K562 (cell line): ENCODE measurements around the gene MCF2. TPM values are rescaled to one million over a fixed set of nuclear protein-coding genes. Genes with fewer than 3 reads are reported as not detected.

Experiments
- MAFF ChIP-seq: IDR thresholded peaks from 2 replicates; pipeline ENCODE4 v1.6.1; 2012; ENCODE audit warnings: low read length, improper control_type of control experiment
- NCOA4 ChIP-seq: fragments of 450-650 bp; IDR thresholded peaks from 2 replicates; pipeline ENCODE4 v1.6.1; 2018; ENCODE audit warnings: mild to moderate bottlenecking; ENCODE audit not compliant: partially characterized antibody
- SRF ChIP-seq, 2 experiments: fragments of 250-450, 450-650 bp in 1 of 2; sonication (Bioruptor Pico) in 1 of 2; sonication (generic) in 1 of 2; formaldehyde crosslinking; IDR thresholded peaks; 2 replicates each; pipeline versions ENCODE4 v1.5.0 to v1.5.1; 2020 to 2022; ENCODE audit warnings: mild to moderate bottlenecking in 1 of 2, missing genetic modification reagents in 1 of 2
- ZNF12 ChIP-seq: sonication (generic); formaldehyde crosslinking; IDR thresholded peaks from 2 replicates; pipeline ENCODE4 v1.4.0; 2020; ENCODE audit warnings: mild to moderate bottlenecking, missing genetic modification reagents
- ZNF316 ChIP-seq: fragments of 450-650 bp; IDR thresholded peaks from 2 replicates; pipeline ENCODE4 v1.6.1; 2016
- polyA plus RNA-seq, 8 experiments: library from polyadenylated mRNA; depleted of rRNA in 4 of 8; stranded (reverse) in 5 of 8; unstranded in 3 of 8; fragments of >200 nt; fragmentation: Nextera tagmentation in 2 of 8; fragmentation: Illumina TruSeq in 1 of 8; extraction: Ambion mirVana in 2 of 8; extraction: Trizol in 1 of 8; gene quantifications; 2 replicates each; pipeline versions ENCODE4 v1.2.1 to v1.2.3, GENCODE V29; 2011 to 2014; ENCODE audit warnings: inconsistent platforms in 1 of 8, missing spikeins in 1 of 8
- total RNA-seq, 7 experiments: library from RNA; depleted of rRNA in 6 of 7; stranded (reverse); fragments of >200 nt in 6 of 7; fragmentation: Illumina TruSeq in 2 of 7; extraction: Trizol in 2 of 7; gene quantifications; 2 replicates each; pipeline versions ENCODE4 v1.2.1 to v1.2.3, GENCODE V29; 2011 to 2021; ENCODE audit warnings: low replicate concordance in 1 of 7
- TF ChIP-seq, protein P1 (sequence below), 2 experiments: fragments of 450-650 bp in 1 of 2; sonication (generic) in 1 of 2; formaldehyde crosslinking in 1 of 2; IDR thresholded peaks; 2 replicates each; pipeline versions ENCODE4 v1.7.1 to v1.9.0; 2016 to 2022; ENCODE audit warnings: inconsistent platforms in 1 of 2, mild to moderate bottlenecking in 1 of 2, missing genetic modification reagents in 1 of 2
- TF ChIP-seq, protein P2 (sequence below): fragments of 450-650 bp; IDR thresholded peaks from 2 replicates; pipeline ENCODE4 v1.7.1; 2018; ENCODE audit warnings: mild to moderate bottlenecking, low read depth; ENCODE audit not compliant: partially characterized antibody

MCF2 gene
- total and polyA plus RNA-seq, 9 of the 15 experiments (the other 6 are each of a cell fraction or from before 2014, with no cell fraction given): 0.03 to 0.78 (median 0.08) TPM; not detected in 3

DNA sequence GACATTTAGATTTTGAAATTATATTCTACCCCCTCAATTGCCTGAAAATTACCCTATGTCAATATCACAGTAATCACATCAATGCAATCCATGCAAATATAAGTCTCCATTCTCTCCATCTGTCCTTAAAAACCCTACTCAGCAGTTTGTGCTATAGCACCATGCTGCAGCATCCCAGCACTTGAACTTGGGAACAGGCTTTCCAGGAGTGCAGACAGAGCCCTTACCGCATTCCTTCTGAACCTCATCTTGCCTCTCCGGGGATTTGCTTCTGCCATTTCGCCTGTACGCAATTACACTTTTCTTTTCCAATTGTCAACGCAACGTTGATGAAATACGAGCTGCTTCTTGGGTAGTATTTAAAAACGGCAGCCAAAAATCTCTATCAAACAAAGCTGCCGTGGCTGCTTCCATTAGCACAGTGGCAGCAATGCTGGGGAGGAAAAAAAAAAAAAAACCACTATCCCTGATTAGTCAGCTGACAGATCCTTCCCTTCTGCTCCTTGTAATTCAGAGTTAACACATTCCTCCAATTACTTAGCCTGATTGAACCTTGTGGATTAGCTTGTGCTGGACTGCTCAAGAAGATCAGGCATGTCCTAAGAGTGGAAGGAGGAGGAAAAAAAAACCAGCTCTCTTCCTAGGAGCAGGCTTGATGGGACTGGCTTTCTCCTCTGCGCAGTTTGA lies 65.6 kb downstream of the MCF2 start (continued):
- TF ChIP-seq, protein P1, sequence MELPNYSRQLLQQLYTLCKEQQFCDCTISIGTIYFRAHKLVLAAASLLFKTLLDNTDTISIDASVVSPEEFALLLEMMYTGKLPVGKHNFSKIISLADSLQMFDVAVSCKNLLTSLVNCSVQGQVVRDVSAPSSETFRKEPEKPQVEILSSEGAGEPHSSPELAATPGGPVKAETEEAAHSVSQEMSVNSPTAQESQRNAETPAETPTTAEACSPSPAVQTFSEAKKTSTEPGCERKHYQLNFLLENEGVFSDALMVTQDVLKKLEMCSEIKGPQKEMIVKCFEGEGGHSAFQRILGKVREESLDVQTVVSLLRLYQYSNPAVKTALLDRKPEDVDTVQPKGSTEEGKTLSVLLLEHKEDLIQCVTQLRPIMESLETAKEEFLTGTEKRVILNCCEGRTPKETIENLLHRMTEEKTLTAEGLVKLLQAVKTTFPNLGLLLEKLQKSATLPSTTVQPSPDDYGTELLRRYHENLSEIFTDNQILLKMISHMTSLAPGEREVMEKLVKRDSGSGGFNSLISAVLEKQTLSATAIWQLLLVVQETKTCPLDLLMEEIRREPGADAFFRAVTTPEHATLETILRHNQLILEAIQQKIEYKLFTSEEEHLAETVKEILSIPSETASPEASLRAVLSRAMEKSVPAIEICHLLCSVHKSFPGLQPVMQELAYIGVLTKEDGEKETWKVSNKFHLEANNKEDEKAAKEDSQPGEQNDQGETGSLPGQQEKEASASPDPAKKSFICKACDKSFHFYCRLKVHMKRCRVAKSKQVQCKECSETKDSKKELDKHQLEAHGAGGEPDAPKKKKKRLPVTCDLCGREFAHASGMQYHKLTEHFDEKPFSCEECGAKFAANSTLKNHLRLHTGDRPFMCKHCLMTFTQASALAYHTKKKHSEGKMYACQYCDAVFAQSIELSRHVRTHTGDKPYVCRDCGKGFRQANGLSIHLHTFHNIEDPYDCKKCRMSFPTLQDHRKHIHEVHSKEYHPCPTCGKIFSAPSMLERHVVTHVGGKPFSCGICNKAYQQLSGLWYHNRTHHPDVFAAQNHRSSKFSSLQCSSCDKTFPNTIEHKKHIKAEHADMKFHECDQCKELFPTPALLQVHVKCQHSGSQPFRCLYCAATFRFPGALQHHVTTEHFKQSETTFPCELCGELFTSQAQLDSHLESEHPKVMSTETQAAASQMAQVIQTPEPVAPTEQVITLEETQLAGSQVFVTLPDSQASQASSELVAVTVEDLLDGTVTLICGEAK (IDR thresholded peaks at IDR 0.05): no peak
- TF ChIP-seq, protein P1 (CRISPR knock-in tag; IDR thresholded peaks at IDR 0.05): no peak
- TF ChIP-seq, protein P2, sequence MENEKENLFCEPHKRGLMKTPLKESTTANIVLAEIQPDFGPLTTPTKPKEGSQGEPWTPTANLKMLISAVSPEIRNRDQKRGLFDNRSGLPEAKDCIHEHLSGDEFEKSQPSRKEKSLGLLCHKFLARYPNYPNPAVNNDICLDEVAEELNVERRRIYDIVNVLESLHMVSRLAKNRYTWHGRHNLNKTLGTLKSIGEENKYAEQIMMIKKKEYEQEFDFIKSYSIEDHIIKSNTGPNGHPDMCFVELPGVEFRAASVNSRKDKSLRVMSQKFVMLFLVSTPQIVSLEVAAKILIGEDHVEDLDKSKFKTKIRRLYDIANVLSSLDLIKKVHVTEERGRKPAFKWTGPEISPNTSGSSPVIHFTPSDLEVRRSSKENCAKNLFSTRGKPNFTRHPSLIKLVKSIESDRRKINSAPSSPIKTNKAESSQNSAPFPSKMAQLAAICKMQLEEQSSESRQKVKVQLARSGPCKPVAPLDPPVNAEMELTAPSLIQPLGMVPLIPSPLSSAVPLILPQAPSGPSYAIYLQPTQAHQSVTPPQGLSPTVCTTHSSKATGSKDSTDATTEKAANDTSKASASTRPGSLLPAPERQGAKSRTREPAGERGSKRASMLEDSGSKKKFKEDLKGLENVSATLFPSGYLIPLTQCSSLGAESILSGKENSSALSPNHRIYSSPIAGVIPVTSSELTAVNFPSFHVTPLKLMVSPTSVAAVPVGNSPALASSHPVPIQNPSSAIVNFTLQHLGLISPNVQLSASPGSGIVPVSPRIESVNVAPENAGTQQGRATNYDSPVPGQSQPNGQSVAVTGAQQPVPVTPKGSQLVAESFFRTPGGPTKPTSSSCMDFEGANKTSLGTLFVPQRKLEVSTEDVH: no peak
- TF ChIP-seq NCOA4 (no peak), ZNF12 (CRISPR knock-in tag) (no peak), SRF (CRISPR knock-in tag; IDR thresholded peaks at IDR 0.05) (no peak), MAFF (peak; percentile 13; the same call in 1 of the 2 replicates), ZNF316 (peak; percentile 39; the same call in 1 of the 2 replicates)
